Stimulated activated CD8-positive, alpha-beta memory T cell treated with anti-CD3 and anti-CD28 coated beads, Interleukin-15, amount 100 ng/mL, for 24 hours (primary cell): ENCODE data around the gene LRRC51.
"Not testable (repeated sequence)": the region's sequence is repeated elsewhere in the genome, so short reads cannot be mapped to it uniquely, and the experiment has no call there.

Experiments
- DNase-seq: peaks from one replicate; pipeline ENCODE4 v3.0.0-alpha.2; 2020; ENCODE audit warnings: low read depth

The LRRC51 gene

GRCh38 chr11:72141066-72141465 is 60.4 kb downstream of the LRRC51 start:
- no peak for DNase-seq

GRCh38 chr11:72142086-72142485 is 61.4 kb downstream of the LRRC51 start:
- DNase-seq = not testable (repeated sequence)

- DNase-seq = not testable (repeated sequence)
Measured at GRCh38 chr11:72142543-72142942, 61.9 kb downstream of the LRRC51 start.

- DNase-seq = no peak
Measured at GRCh38 chr11:72144807-72145565, 64.3 kb downstream of the LRRC51 start.
